H1 (cell line): ENCODE results near the gene MRPL42. TPM values are rescaled to one million over a fixed set of nuclear protein-coding genes. Genes with fewer than 3 reads are reported as not detected.

Source experiments
- ASH2L ChIP-seq: fragments of 200-600, 300-600 bp; sonication (generic); IDR thresholded peaks from one replicate; pipeline ENCODE4 v1.7.1; 2017; ENCODE audit warnings: low read length
- BACH1 ChIP-seq: IDR thresholded peaks from 2 replicates; pipeline ENCODE4 v1.6.1; 2012; ENCODE audit warnings: low read length, improper control_type of control experiment
- CBX8 ChIP-seq: fragments of 300-800, 300-1000 bp; sonication (generic); IDR thresholded peaks from 2 replicates; pipeline ENCODE4 v1.7.1; 2016; ENCODE audit warnings: low read depth, low read length, borderline replicate concordance
- CREB1 ChIP-seq: IDR thresholded peaks from 2 replicates; pipeline ENCODE4 v1.6.1; 2012; ENCODE audit warnings: inconsistent platforms
- CTBP2 ChIP-seq: IDR thresholded peaks from 2 replicates; pipeline ENCODE4 v1.7.0; 2011; ENCODE audit warnings: borderline replicate concordance, mild to moderate bottlenecking, moderate library complexity, mixed read lengths, low read length; ENCODE audit not compliant: insufficient read depth, insufficient read length
- CTCF ChIP-seq, 3 experiments: IDR thresholded peaks; 1 replicate in 2 of 3; 2 replicates in 1 of 3; pipeline versions ENCODE4 v1.5.1 to v1.6.1; 2011; ENCODE audit warnings: low read length in 3 of 3, mild to moderate bottlenecking in 3 of 3, inconsistent platforms in 2 of 3, low read depth in 1 of 3, moderate library complexity in 1 of 3; ENCODE audit not compliant: insufficient read depth in 1 of 3; ENCODE audit errors: control extremely low read depth in 1 of 3
- FOSL1 ChIP-seq: IDR thresholded peaks from 2 replicates; pipeline ENCODE4 v1.6.1; 2011; ENCODE audit warnings: mild to moderate bottlenecking, low read depth, low read length, moderate library complexity; ENCODE audit not compliant: insufficient read depth
- GABPA ChIP-seq: IDR thresholded peaks from 2 replicates; pipeline ENCODE4 v1.6.1; 2011; ENCODE audit warnings: mild to moderate bottlenecking, low read length, moderate library complexity, borderline replicate concordance; ENCODE audit not compliant: insufficient read depth
- GTF2F1 ChIP-seq: IDR thresholded peaks from 2 replicates; pipeline ENCODE4 v1.6.1; 2012; ENCODE audit warnings: low read depth, low read length, improper control_type of control experiment, borderline replicate concordance
- HDAC2 ChIP-seq, 2 experiments: fragments of 300-600 bp in 1 of 2; sonication (generic) in 1 of 2; IDR thresholded peaks; 2 replicates each; pipeline ENCODE4 v1.6.1; 2011 to 2012; ENCODE audit warnings: low read depth in 2 of 2, low read length in 2 of 2, mild to moderate bottlenecking in 2 of 2, moderate library complexity in 2 of 2, borderline replicate concordance in 1 of 2, inconsistent platforms in 1 of 2
- KDM1A ChIP-seq: fragments of 200-600, 300-600 bp; sonication (generic); IDR thresholded peaks from 2 replicates; pipeline ENCODE4 v1.7.1; 2016; ENCODE audit warnings: mild to moderate bottlenecking, low read length, borderline replicate concordance
- KDM4A ChIP-seq: IDR thresholded peaks from one replicate; pipeline ENCODE4 v1.7.1; 2012; ENCODE audit warnings: low read depth, mild to moderate bottlenecking, moderate library complexity, low read length, inconsistent platforms; ENCODE audit not compliant: severe bottlenecking
- MAFK ChIP-seq: IDR thresholded peaks from 2 replicates; pipeline ENCODE4 v1.6.1; 2012; ENCODE audit warnings: low read depth, mild to moderate bottlenecking, improper control_type of control experiment, low read length
- NRF1 ChIP-seq: IDR thresholded peaks from 2 replicates; pipeline ENCODE4 v1.6.1; 2011; ENCODE audit warnings: mild to moderate bottlenecking, low read depth, low read length, improper control_type of control experiment
- POU5F1 ChIP-seq: IDR thresholded peaks from 2 replicates; pipeline ENCODE4 v1.6.1; 2011; ENCODE audit warnings: low read depth, mild to moderate bottlenecking, low read length, moderate library complexity
- RAD21 ChIP-seq, 2 experiments: IDR thresholded peaks in 1 of 2; conservative IDR thresholded peaks in 1 of 2; 2 replicates each; pipeline ENCODE4 v1.6.1; 2011; ENCODE audit warnings: low read depth in 2 of 2, low read length in 2 of 2, improper control_type of control experiment in 1 of 2, inconsistent platforms in 1 of 2, mild to moderate bottlenecking in 1 of 2, moderate library complexity in 1 of 2
- RNF2 ChIP-seq: fragments of 200-900, 300-1000 bp; sonication (generic); IDR thresholded peaks from 2 replicates; pipeline ENCODE4 v1.7.1; 2016; ENCODE audit warnings: borderline replicate concordance, low read depth, mild to moderate bottlenecking, antibody characterized with exemption, low read length; ENCODE audit not compliant: poor library complexity, severe bottlenecking; ENCODE audit errors: missing control alignments
- SIX5 ChIP-seq: IDR thresholded peaks from 2 replicates; pipeline ENCODE4 v1.6.1; 2011; ENCODE audit warnings: mild to moderate bottlenecking, low read depth, low read length
- TCF12 ChIP-seq: IDR thresholded peaks from 2 replicates; pipeline ENCODE4 v1.6.1; 2011; ENCODE audit warnings: low read depth, mild to moderate bottlenecking, low read length
- USF2 ChIP-seq: IDR thresholded peaks from 2 replicates; pipeline ENCODE4 v1.6.1; 2011; ENCODE audit warnings: low read length, improper control_type of control experiment
- ZNF274 ChIP-seq: IDR thresholded peaks from 2 replicates; pipeline ENCODE4 v1.7.0; 2012; ENCODE audit warnings: low read length, borderline replicate concordance; ENCODE audit errors: extremely low read depth
- polyA plus RNA-seq, 7 experiments: library from polyadenylated mRNA; depleted of rRNA in 3 of 7; stranded (reverse) in 5 of 7; unstranded in 2 of 7; fragments of >200 nt in 5 of 7; fragments of 200-250 nt in 2 of 7; gene quantifications; 1 replicate in 5 of 7; 2 replicates in 1 of 7; 4 replicates in 1 of 7; pipeline versions ENCODE4 v1.2.1 to v1.2.3, GENCODE V29; 2011 to 2013; ENCODE audit warnings: missing spikeins in 2 of 7, mixed read lengths in 2 of 7
- total RNA-seq: library from RNA; stranded (reverse); fragmentation: NEBNext Ultra II Directional; extraction: Animal tissue kit (Norgen Biotek cat#: 25700); gene quantifications from 2 replicates; pipeline ENCODE4 v1.2.1, GENCODE V29; 2021

MRPL42 gene
- total and polyA plus RNA-seq, 2 of the 8 experiments (the other 6 are each of a cell fraction or from before 2014, with no cell fraction given): 110 to 176 TPM

- TF ChIP-seq KDM4A: peak; percentile 21
- TF ChIP-seq ASH2L: no peak
- no peak for TF ChIP-seq NRF1
- no peak for TF ChIP-seq CBX8
- TF ChIP-seq FOSL1: no peak
- no peak for TF ChIP-seq USF2
- TF ChIP-seq GABPA: no peak
- no peak for TF ChIP-seq POU5F1
- TF ChIP-seq HDAC2 (IDR thresholded peaks at IDR 0.05; ENCODE audit: borderline replicate concordance in 1 of 2, low read depth in 2 of 2, low read length in 2 of 2): peak in 1 of 2 experiments; percentile 92; a peak in 1 of 4 replicates
- no peak for TF ChIP-seq TCF12
- TF ChIP-seq CTCF (IDR thresholded peaks at IDR 0.05; ENCODE audit: control extremely low read depth in 1 of 3, insufficient read depth in 1 of 3, low read depth in 1 of 3, low read length in 3 of 3): no peak
- TF ChIP-seq ZNF274: no peak
- no peak for TF ChIP-seq CTBP2
- TF ChIP-seq RAD21 (IDR thresholded peaks at IDR 0.05 in 1 of 2, conservative IDR thresholded peaks at IDR 0.05 in 1 of 2; ENCODE audit: low read depth in 2 of 2, low read length in 2 of 2): no peak
- no peak for TF ChIP-seq CREB1
- no peak for TF ChIP-seq SIX5
- no peak for TF ChIP-seq KDM1A
- no peak for TF ChIP-seq GTF2F1
- TF ChIP-seq RNF2: no peak
- no peak for TF ChIP-seq BACH1
- TF ChIP-seq MAFK: no peak
- TF ChIP-seq, all 59 proteins: peak for 4
These were observed 26.2 kb upstream of the MRPL42 start (continued) for GRCh38 chr12:93441081-93441616.
